HG02870 (cell line): ENCODE data around the gene C10orf67.
A peak's percentile ranks its signal among the peaks of the same experiment; 100 is the strongest.
"Not testable (repeated sequence)": the region's sequence is repeated elsewhere in the genome, so short reads cannot be mapped to it uniquely, and the experiment has no call there.

Experiments used
- ATAC-seq: cut with Tn5 transposase; IDR thresholded peaks from one replicate; pipeline ENCODE4 v1.9.1; 2021; ENCODE audit warnings: mild to moderate bottlenecking, moderate library complexity; ENCODE audit not compliant: unreplicated experiment

The C10orf67 gene

DNA sequence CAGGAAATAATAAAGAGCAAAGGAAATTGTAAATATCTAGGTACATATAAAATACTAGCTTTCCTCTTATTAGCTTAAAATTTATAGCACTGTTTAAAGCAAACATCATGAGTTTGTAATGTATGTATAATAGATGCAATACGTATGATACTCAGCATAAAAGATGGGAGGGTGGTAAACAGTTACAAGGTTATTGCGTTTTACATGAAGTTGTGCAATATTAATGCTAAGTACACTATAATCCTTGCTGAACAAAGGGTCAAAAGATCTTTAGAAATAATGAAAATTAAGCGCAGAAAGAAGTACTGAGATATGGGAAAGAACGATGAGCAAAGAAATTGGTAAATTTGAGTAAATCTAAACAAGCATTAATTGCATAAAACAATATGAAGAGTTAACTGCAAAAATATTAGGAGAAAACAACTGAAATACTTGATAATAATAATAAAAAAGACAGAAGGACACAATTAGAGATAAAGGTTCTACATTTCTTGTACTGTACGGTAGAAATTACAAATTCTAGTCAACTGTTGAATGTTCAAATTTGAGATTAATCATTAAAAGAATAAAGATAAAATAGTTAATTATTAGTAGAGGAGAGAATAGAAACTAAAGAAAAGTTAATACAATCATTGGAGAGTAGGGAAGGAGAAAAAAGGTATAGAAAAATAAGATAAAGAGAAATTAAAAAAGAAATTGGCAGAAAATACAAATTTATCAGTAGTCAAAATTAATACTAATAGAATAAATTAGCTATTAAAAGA, 17.9 kb downstream of the C10orf67 start:
- no peak for ATAC-seq

DNA sequence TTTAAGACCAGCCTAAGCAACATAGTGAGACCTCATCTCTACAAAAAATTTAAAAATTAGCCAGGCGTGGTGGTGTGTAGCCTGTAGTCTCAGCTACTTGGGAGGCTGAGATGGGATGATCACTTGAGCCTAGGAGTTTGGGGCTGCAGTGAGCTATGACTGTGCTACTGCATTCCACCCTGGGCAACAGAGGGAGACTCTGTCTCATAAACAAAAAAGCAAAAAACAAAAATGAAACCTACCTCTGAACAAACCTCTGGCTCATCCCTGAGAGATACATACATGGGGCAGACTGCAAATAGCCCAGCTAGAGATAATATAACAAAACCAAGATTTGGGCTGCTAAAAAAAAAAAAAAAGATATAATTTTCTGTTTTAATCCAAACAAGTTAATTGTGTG, 19.5 kb downstream of the C10orf67 start:
- no peak for ATAC-seq

DNA sequence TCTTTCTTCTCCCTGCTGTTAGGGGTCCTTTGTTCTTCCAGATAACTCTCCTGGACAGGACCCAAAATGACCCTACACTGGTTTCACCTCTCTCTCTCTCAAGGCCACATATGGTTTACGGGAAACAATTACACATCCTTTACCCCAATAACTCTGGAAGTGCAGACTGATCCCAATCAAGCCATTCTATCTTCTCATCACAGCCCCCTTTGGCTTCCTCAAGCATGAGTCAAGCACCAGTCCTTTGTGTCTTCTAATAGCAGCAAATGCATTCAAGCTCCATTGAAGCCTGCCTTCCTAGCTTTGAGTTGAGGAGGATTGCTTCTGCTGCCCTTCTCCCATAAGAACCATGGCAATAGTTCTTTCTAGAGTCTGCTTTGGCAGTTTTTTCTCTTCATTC, 20.2 kb downstream of the C10orf67 start:
- ATAC-seq: no peak

DNA sequence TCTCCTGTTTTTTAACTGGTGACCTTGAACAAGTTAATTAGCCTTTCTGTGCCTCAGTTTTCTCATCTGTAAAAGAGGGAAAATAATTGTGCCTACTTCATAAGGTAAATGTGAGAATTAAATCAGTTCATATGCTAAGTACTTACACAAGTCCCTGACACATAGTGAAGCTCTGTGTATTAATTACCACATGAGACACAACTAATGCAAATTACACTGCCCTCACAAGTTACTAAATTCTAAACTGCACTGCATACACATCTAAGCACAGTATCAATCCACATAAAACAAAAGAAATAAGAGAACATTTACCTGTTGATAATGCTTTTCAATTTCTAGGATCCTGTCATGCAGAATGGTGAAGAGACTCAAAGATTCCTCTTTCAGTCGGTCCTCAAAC, 22.5 kb downstream of the C10orf67 start:
- ATAC-seq: no peak

DNA sequence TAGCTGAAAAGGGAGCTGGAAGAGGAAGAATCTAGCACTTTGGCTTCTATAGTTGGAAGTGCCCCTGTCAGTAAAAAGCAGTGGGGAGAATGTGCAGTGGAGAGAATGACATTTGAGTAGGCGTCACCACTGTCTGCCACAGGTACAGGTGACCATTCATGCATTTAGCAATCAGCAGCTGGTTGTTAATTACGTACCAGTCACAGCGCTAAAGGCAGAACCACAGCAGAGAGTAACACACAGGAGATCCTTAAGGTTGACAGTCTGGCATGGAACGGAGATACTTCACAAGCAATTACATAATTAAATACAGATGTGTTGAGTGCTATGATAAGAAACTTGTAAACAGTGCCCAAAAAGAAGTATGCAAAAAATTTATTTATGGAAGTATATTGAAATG, 24.8 kb downstream of the C10orf67 start:
- ATAC-seq: no peak

DNA sequence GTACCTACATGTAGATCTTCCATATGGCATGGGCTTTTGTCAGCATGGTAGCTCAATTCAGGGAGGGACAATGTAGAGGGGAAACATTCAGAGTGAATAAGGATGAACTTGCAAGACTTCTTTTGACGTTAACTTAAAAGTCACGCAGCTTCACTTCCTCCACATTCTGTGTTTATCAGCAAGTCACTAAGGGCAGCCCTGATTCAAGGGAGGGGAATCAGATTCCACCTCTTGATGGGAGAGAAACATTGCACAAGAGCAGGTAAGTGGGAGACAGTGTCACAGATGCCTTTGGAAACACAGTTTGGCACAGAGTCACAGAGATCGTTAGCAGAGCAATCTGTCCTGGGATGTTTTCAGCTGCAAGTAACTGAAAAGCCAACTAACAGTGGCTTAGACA, 26.2 kb downstream of the C10orf67 start:
- ATAC-seq: no peak

DNA sequence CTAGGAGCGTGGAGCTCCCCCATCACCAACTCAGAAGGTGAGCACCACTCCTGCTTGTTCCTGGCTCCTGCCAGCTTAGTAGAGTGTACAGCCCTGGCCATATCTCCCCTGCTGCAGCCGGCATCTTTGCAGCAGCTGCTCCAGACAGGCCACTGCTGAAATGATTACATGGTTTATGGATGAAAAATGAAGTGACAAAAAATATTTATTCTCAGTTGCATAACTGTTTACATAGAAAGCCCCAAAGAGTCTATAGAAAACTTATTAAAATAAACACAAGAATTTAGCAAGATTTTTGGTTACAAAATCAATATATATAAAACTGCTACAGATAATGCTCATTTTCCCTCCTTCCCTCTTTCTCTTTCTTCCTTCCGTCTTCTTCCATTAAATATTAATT, 27.2 kb downstream of the C10orf67 start:
- no peak for ATAC-seq

DNA sequence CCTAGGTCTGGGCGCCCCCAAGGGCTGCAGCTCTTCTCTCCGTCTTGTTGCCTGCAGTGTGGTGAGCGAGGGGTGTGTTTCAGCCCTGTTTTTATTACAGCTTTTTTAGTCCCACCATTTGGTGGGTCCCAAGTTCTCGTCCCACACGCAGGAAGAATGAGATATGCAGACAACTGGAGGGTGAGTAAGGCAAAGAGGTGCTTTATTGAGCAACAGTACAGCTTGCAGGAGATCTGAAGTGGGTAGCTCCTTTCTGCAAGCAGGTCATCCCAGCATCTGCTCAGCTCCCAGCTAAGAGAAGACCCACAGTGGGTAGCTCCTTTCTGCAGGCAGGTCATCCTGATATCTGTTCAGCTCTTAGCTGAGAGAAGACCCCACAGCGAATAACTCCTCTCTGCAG, 28.2 kb downstream of the C10orf67 start:
- no peak for ATAC-seq

DNA sequence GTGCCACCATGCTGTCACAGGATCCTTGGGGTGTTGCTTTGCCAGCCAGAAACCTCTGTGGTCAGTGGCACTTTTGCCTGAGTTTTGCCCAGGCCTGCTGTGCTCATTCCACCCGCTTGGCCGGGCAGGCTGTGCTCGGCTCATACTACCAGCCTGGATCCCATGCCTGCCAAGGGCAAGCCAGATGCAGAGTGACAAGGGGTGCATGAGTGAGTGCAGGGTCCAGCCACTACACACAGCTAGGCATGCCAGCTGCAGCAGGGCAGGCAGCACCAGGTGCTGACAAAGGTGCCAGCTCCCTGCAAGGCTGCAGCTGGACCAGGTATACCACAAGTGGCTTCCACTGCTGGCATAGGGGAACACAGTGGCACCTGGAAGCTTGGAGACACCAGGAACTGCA, 28.6 kb downstream of the C10orf67 start:
- no peak for ATAC-seq

DNA sequence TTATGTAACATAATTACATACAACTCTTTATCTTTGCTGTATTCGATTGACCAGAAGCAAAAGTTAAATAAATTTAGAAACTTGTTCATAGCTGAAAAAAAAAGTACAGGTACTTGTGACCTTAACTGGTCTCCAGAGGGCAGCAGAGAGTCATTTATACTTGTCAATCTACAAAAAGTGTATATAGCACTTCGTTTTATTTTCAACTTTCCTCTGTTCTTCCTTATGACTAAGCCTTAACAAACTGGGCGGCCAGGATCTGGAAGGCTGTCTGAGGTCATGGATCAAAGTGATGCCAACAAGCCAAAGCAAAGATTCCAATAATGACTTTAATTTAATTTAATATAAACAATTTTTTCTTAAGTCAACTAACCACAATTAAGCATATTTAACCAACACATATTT, 29.8 kb downstream of the C10orf67 start:
- ATAC-seq: peak; percentile 50

DNA sequence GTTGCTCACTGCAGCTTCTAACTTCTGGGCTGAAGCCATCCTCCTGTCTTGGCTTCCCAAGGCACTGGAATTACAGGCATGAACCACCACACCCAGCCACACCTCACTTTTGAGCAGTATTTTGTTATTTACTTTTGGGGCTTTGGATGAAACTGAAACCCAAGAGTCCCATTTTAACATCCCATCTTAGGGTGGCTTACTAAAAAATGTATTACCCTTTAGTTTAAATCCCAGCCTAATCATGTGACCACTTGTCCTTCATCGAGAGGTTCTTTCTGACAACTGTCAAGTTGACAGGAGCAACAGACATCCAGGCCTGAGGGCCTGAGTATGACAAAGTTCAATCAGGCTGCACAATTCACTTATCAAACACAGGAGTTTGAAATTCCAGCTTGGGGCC, 33.6 kb downstream of the C10orf67 start:
- ATAC-seq: no peak

DNA sequence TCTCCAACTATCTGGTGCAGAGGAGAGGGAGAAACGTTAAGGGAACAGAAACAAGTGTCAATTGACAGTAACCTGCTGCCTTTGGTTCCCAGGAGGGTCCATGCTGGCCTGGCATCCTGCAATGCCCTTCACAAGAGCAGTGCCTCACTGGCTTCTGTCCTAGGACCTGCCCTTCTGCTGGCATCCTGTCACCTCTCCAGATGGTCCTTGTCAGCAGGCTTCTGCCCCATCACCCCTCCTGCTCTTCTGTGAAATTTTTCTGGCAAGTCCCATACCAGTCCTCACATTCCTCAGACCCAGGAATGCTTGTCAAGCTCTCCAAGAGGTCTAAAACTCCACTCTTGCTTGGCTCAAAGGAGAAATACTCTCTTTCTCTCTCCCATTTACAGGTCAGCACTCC, 34.2 kb downstream of the C10orf67 start:
- ATAC-seq: no peak

DNA sequence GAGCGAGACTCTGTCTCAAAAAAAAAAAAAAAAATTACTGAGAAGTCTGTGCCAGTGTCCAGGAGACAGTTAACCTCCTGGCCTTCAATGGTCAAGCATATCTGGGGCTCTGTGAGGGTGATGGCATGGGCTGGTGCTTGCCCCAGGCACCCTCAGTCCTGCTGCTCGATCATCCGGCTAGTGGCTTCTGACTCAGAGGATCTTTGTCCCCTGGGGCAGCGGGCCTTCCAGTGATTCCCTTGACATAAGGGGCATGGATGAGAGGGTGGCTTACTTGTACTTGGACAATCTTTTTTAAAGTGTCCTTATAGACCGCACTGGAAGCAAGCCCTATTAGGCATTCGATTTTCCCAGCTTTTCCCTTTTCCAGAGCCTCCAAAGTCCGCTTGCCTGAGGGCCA, 44.6 kb downstream of the C10orf67 start:
- ATAC-seq: not testable (repeated sequence)

DNA sequence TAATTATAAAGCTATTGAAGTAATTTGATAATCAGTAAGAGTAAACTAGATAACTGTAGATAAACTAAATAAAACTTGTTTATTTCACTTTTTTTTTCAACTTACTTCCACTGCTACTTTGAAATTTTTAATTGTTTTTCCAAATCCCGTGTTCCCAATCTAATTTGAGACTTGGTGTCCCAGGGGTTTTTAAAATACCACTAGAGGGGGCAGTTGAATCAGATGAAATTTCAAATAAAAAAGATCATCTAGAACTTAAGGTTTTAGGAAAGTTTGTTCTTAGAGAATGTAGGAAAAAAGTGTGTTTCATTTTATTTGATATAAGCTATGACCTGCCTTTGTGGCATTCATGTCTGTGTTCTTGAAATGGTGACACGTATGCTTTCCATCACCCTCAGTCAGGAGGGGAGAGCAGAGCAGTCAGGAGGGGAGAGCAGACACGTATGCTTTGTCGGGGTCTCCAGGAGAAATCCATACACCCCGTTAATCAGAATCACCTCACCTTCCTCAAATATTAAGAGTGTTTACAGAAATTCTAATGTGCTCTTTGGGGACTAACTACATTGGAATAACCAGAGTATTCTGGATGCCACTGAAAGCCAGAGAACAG, 49.9 kb downstream of the C10orf67 start:
- ATAC-seq: no peak

DNA sequence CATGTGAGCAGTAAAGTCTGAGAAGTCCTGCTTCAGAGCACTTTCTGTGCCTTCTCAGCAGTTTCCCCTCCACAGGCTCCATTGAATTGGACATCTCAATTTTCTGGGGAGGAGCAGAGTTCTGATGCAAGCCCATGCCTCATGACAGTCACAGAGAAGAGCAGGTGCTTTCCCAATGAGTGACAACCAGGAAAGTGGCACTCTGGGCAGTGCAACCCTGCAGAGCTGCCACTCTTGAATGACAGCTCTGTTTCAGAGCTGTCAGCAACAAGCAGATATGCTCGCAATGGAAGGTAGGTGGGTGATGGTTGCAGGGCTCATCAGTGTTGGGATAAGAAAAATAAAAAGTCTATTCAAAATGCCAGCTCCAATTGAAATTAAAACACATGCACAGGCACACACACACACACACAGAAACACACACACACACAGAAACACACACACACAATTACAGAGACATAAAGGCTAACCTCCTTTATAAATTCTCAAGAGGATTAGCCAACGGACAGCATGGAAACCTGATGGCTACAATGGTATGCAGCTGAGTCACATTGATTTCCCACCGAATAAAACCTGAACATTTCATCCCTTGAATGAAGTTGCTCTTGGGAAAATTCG, 50.5 kb downstream of the C10orf67 start:
- ATAC-seq: no peak

DNA sequence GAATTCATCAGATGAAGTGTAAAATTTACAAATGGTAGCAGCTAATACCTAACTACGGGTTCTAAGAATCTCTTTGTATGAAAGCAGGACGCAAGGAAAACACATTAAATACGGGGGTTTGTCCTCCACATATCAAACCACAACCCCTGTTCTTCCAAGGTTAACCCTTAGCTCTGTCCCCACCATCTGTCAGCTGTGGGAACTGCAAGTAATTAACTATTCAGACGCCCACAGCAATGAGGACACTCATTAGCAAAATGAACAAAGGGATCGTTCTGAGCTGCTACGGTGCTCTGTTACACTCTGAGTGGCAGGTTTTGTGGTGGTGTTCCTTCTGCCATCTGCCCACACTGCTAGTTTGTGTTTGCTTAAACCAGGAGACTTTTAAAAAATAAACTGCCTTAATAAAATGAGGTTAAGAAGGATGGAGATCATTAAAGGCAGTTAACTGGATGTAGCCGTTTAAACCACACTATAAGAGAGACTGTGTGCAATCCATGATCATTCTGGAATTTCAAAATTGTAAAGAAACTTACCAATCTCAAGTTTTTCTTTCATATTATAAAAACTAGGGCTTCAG, 51.4 kb downstream of the C10orf67 start:
- peak; percentile 94 for ATAC-seq

DNA sequence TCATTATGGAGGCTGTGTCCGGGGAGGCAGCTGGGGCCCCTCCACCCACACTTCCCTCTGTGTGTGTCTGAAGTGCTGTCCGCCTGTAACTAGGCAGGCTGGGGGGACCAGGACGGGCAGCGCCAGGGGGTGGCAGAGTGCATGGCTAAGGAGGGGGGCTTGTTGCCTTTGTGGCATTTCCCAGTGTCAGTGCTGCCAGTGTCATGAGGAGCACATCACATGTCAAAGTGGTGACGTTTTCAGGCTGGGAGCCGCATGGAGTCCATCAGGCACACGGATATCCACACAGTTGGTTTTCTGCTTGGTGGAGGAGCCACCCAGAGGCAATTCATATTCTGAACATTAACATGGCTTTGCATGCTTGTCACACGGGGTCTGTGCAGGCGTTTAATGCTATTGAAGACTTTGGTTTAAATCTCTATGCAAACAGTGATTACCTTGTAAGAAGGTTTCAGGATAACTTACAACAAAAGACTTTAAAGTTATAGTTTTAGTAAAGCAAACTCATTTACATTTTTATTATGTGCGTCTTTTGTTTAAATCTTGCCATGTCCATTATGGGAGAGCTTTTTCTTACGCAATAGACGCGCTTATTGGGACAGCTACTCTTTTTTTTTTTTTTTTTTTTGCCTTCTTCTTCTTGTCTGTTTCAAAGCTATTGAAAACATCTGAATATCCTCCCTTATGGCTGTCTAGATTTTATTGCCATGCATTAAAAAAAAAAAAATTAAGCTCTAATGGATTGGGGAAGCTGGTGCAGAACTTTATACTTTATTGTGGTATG, 52.9 kb downstream of the C10orf67 start:
- ATAC-seq: no peak

DNA sequence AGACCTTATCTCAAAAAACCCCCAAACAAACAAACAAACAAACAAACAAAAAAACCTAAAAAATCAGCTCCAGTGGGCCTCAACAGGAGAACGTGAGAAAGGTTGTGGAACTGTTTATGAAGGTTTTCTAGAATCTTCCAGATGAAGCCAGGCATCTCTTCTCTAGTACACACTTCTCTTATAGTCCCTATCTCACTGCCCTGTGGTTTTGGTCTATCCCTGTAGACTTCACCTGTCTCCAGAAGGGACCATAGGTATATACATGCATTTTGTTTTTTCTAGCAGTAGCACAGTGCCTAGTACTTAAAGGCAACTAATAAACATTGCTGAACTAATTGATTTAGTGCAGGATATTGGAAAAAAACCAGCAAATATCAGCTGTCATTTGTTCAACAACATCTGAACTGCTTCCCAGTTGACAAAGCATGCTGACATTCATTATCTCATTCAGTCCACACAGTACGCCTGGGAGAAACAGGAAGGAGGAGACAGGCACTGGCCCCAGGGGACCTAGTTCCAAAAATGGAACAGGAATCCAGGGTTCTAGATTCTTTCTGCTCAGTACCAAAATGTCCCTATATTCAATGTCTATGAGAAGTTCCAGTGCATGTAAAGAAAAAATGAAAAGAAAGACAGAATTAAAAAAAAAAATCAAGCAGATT, 59.8 kb downstream of the C10orf67 start:
- no peak for ATAC-seq

DNA sequence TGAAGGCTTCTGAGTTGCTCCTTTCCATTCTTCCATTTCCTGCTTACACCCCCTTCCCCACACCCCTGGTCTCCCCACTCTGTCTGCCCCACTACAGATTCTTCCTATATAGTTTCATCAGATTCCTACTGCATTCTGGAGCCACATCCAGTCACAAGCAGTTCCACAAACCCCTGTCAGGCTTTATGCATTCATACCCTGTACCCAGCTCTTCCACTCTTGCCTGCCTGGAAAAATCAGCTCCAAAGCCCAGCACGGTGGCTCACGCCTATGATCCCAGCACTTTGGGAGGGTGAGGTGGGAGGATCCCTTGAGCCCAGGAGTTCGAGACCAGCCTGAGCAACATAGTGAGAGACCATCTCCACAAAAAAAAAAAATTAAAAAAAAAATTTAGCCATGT, 60.4 kb downstream of the C10orf67 start:
- ATAC-seq: no peak

DNA sequence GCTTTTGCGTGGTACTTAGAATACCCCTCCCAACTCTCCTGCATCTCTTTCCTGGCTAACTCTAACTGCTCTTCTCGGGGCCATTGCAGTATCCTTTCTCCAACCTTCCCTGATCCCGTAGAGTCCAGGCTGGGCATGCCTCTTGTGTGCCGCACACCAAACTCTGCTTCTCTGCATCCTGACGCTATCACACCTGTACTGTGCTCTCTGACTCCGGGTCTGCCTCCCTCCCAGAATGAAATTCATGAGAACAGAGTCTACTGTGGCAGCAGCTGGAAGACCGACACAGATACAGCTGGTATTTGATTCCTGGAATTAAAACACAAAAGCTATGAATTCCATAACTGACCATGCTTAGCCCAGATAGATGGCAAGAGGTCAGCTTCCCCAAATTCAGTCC, 60.9 kb downstream of the C10orf67 start:
- ATAC-seq: no peak

DNA sequence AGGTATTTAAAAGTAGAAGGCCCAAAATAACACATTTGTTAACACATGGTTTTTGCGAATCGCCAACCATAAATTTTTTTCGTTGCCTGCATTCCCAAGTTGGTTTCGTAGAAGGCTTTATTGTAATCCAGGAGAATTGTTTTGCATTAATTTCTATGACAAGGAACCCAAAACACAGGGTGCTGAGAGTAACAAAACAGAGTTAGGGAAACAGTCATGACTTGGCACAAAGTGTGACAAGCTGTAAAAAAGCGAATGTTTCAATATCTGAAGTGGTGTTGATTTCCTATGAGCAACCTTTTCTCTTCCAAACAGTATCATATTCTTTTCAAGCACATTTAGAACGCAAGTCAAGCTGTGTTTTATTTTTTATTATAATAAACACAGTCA, 63.6 kb downstream of the C10orf67 start:
- no peak for ATAC-seq
